ENCODE results near the gene PPP1R2B. TPM values are rescaled to one million over a fixed set of nuclear protein-coding genes. Genes with fewer than 3 reads are reported as not detected.

The PPP1R2B gene
- total RNA-seq, 1 donor from 2014 or later: 0.15 TPM

GRCh38 chr5:156888520-156888919, 38.4 kb downstream of the PPP1R2B start:
- DNase-seq (ENCODE audit: low spot score): no peak
- H3K79me2 ChIP-seq (ENCODE audit: low read depth): no peaks in the 10 kb centered on the region
- no peak overlapping the region for H3K27ac ChIP-seq
- H3K4me1 ChIP-seq: no peaks in the 10 kb centered on the region
- H3K27ac Mint-ChIP-seq: no peak overlapping the region
- no peaks in the 10 kb centered on the region for H3K9me3 Mint-ChIP-seq
- no peaks in the 10 kb centered on the region for H3K36me3 ChIP-seq
- no peaks in the 10 kb centered on the region for H3K9me3 ChIP-seq (ENCODE audit: low read depth)
- H3K4me1 Mint-ChIP-seq: peaks cover 3% of the 10 kb centered on the region
- no peaks in the 10 kb centered on the region for H3F3A ChIP-seq (ENCODE audit: low read depth)
- no peak overlapping the region for H3K4me3 Mint-ChIP-seq
- H3K36me3 Mint-ChIP-seq: no peaks in the 10 kb centered on the region
- no peaks in the 10 kb centered on the region for H3K27me3 Mint-ChIP-seq (ENCODE audit: insufficient read depth, low read depth)
- no peaks in the 10 kb centered on the region for H3K27me3 ChIP-seq
- no peak for TF ChIP-seq CTCF (IDR thresholded peaks at IDR 0.05)
- TF ChIP-seq EZH2 (IDR thresholded peaks at IDR 0.05): no peak
- no peak for TF ChIP-seq EZH2phosphoT487 (IDR thresholded peaks at IDR 0.05)
- no peak overlapping the region for H3K9ac ChIP-seq
- H3K4me2 ChIP-seq: no peak overlapping the region
- no peak overlapping the region for H3K4me3 ChIP-seq
- H4K20me1 ChIP-seq (ENCODE audit: low read depth): no peaks in the 10 kb centered on the region
- H2AFZ ChIP-seq (replicated peaks): no peak overlapping the region

- Histone ChIP-seq H3K4me2 (no peak overlapping the region), H3K4me1 (no peaks in the 10 kb centered on the region), H3K4me3 (no peak overlapping the region), H3F3A (ENCODE audit: low read depth) (no peaks in the 10 kb centered on the region), H3K9me3 (ENCODE audit: low read depth) (no peaks in the 10 kb centered on the region), H3K36me3 (no peaks in the 10 kb centered on the region), H3K27ac (no peak overlapping the region), H3K27me3 (no peaks in the 10 kb centered on the region), H2AFZ (replicated peaks) (no peak overlapping the region), H3K79me2 (ENCODE audit: low read depth) (no peaks in the 10 kb centered on the region), H4K20me1 (ENCODE audit: low read depth) (no peaks in the 10 kb centered on the region), H3K9ac (no peak overlapping the region)
- H3K27me3 Mint-ChIP-seq (ENCODE audit: insufficient read depth, low read depth): no peaks in the 10 kb centered on the region
- no peak overlapping the region for H3K27ac Mint-ChIP-seq
- DNase-seq (ENCODE audit: low spot score): no peak
- TF ChIP-seq CTCF (IDR thresholded peaks at IDR 0.05): no peak
- TF ChIP-seq EZH2 (IDR thresholded peaks at IDR 0.05): no peak
- no peak for TF ChIP-seq EZH2phosphoT487 (IDR thresholded peaks at IDR 0.05)
- H3K36me3 Mint-ChIP-seq: no peaks in the 10 kb centered on the region
- peaks cover 3% of the 10 kb centered on the region for H3K4me1 Mint-ChIP-seq
- no peak overlapping the region for H3K4me3 Mint-ChIP-seq
- no peaks in the 10 kb centered on the region for H3K9me3 Mint-ChIP-seq
These were observed 42.1 kb downstream of the PPP1R2B start for GRCh38 chr5:156892223-156892622.

GRCh38 chr5:156892864-156893263, 42.8 kb downstream of the PPP1R2B start:
- Mint-ChIP-seq H3K9me3 (no peaks in the 10 kb centered on the region), H3K36me3 (no peaks in the 10 kb centered on the region), H3K4me3 (no peak overlapping the region), H3K27ac (no peak overlapping the region), H3K4me1 (peaks cover 3% of the 10 kb centered on the region), H3K27me3 (ENCODE audit: insufficient read depth, low read depth) (no peaks in the 10 kb centered on the region)
- Histone ChIP-seq H3K9ac (no peak overlapping the region), H3F3A (ENCODE audit: low read depth) (no peaks in the 10 kb centered on the region), H3K27ac (no peak overlapping the region), H3K4me2 (no peak overlapping the region), H3K27me3 (no peaks in the 10 kb centered on the region), H3K9me3 (ENCODE audit: low read depth) (no peaks in the 10 kb centered on the region), H3K36me3 (no peaks in the 10 kb centered on the region), H3K4me3 (no peak overlapping the region), H3K79me2 (ENCODE audit: low read depth) (no peaks in the 10 kb centered on the region), H4K20me1 (ENCODE audit: low read depth) (no peaks in the 10 kb centered on the region), H2AFZ (replicated peaks) (no peak overlapping the region), H3K4me1 (no peaks in the 10 kb centered on the region)
- TF ChIP-seq EZH2 (IDR thresholded peaks at IDR 0.05) (no peak), EZH2phosphoT487 (IDR thresholded peaks at IDR 0.05) (no peak), CTCF (IDR thresholded peaks at IDR 0.05) (no peak)
- DNase-seq (ENCODE audit: low spot score): no peak
